Right lobe of liver (tissue), 4 donors: Measurements from ENCODE around the gene GSG1L.

ENCODE experiments used
- CTCF ChIP-seq, 4 donors: fragments of 200-600 bp in 3 of 4; fragments of 450-650 bp in 1 of 4; IDR thresholded peaks; one replicate each; pipeline versions ENCODE4 v1.5.1 to v1.8.0; 2016 to 2022; ENCODE audit warnings: antibody characterized with exemption in 4 of 4, mild to moderate bottlenecking in 2 of 4
- POLR2A ChIP-seq: fragments of 450-650 bp; IDR thresholded peaks from one replicate; pipeline ENCODE4 v1.6.1; 2017; ENCODE audit warnings: antibody characterized with exemption, mild to moderate bottlenecking
- donor health status: DM: no; HTN: no; CAD: no.
- donor health status: DM: no; HTN: no; CAD: no.
- donor health status: DM: no; HTN: yes; CAD: no.

DNA sequence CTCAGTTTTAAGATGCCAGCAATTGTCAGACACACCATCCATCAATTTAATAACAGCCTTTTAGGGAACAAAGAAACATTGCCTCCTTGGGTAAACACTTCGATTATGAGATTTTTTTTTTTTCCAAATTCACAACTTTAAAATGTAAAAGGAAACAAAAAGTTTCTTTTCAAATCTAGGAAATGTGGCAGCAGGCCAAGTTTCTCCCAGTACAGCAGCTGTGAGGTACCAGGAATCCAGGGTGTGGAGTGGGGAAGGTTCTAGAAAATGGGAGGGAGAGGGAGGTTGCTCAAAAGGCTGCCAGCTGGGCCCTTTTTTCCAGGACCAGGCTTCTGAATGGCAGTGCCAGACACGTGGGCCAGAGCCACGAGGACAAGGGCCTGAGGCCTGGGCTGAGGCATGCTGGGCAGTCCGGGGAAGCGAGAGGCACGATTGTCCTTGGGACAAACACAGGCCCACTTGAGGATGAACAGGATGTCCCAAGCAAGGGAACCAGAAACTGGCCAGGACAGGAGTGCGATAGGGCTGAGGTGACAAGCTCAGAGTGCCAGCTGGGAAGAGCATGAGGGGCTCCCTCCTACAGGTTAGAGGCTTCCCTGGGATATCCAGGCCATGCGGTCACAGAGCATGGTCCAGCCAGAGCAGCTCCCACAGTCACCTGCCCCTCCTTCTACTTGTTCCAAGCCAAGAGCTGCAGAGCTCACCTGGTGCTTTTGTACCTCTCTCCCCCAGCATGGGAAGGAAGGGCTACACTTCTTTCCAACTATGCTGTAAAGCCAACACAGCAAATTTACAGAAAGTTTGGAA, 298.4 kb downstream of the GSG1L start:
- TF ChIP-seq CTCF (IDR thresholded peaks at IDR 0.05) (no peak), POLR2A (no peak)
